ENCODE data around the gene CCDC85B.

CCDC85B gene

GRCh38 chr11:65858681-65859087, 31.8 kb upstream of the CCDC85B start:
- peak overlapping the region; percentile 98 for H3K4me3 ChIP-seq
- H3K27ac ChIP-seq: peak overlapping the region; percentile 92 to 100
- no peak for TF ChIP-seq CTCF (IDR thresholded peaks at IDR 0.05)
- no peak for DNase-seq (ENCODE audit: low spot score)

DNA sequence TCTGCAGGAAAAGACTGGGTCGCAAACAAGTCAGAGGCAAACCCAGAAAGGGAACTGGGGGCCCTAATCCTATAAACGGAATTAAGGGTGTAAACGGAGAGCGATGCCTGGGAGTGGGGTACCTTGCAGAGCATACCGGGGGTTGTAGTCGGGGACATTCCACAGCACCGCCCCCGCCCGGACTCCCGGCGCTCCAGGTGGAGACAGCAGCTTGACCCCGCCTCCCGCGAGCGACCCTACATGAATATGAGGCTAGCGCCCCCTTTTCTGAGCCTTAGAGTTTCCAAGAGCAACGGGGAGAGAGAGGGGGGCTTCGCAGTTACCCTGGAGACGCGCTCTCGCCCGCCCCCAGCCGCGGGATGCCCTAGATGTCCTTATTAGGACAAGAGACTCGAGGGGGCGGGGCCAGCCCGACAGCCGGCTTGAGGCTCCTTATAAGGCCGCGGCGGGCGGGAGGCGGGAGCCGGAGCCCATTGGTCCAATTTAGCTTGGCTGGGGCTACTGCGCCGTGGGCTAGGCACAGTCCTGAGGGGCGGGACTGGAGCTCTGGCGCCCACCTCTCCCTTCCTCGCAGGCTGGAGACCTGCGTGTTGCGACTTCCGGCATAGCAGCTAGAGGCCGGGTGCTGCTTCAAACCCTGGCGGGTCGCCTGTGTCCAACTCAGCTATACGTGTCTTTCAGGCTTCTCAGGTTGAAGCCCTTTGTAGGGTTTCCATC, 31.2 kb upstream of the CCDC85B start:
- H3K4me3 ChIP-seq: peak overlapping the region; percentile 98
- no peak for TF ChIP-seq CTCF (IDR thresholded peaks at IDR 0.05)
- H3K27ac ChIP-seq: peak overlapping the region; percentile 92 to 100
- peak; percentile 100 for DNase-seq (ENCODE audit: low spot score)

- H3K4me3 ChIP-seq: peak overlapping the region; percentile 98
- DNase-seq (ENCODE audit: low spot score): no peak
- H3K27ac ChIP-seq: peak overlapping the region; percentile 92 to 100
- TF ChIP-seq CTCF (IDR thresholded peaks at IDR 0.05): no peak
These were observed 30.6 kb upstream of the CCDC85B start for GRCh38 chr11:65859812-65860277.

DNA sequence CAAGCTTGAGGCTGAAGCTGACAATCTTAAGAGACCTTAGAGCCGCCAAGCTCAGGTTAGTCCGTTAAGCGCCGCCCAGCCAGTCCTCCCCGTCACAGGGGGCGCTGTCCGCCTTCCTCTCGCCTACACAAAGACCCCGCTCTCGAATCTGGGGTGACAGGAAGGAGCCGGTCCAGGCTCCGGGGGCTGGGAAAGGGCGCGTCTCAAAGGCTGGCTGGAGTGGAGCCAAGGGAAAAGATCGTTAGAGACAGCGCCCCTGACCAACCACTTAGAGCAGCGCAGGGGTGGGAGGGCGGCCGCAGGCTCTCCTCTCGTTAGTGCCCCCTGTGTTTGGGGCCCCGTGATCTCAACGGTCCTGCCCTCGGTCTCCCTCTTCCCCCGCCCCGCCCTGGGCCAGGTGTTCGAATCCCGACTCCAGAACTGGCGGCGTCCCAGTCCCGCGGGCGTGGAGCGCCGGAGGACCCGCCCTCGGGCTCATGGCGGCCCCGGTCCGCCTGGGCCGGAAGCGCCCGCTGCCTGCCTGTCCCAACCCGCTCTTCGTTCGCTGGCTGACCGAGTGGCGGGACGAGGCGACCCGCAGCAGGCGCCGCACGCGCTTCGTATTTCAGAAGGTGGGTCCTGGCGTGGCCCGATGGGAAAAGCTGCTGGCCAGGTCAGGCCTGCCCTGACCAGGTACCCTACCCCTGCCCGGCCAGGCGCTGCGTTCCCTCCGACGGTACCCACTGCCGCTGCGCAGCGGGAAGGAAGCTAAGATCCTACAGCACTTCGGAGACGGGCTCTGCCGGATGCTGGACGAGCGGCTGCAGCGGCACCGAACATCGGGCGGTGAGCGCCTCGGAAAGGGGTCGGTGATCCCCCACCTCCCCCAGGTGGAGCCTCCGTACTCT, 30.0 kb upstream of the CCDC85B start, which contains the start of gene MUS81:
TSS of gene MUS81 (plus strand) at position 156 of the 887 bp plus-strand sequence. CDS start at position 477, 321 bp downstream.
- DNase-seq (ENCODE audit: low spot score): peak; percentile 99
- H3K27ac ChIP-seq: peak within 1 kb of the TSS; percentile 92 to 100
- TF ChIP-seq CTCF (IDR thresholded peaks at IDR 0.05): peak; percentile 46
- H3K4me3 ChIP-seq: peak within 1 kb of the TSS; percentile 98

GRCh38 chr11:65861165-65861505, 29.3 kb upstream of the CCDC85B start:
- no peak for TF ChIP-seq CTCF (IDR thresholded peaks at IDR 0.05)
- H3K27ac ChIP-seq: peak overlapping the region; percentile 92 to 100
- peak; percentile 80 for DNase-seq (ENCODE audit: low spot score)
- peak overlapping the region; percentile 98 for H3K4me3 ChIP-seq

DNA sequence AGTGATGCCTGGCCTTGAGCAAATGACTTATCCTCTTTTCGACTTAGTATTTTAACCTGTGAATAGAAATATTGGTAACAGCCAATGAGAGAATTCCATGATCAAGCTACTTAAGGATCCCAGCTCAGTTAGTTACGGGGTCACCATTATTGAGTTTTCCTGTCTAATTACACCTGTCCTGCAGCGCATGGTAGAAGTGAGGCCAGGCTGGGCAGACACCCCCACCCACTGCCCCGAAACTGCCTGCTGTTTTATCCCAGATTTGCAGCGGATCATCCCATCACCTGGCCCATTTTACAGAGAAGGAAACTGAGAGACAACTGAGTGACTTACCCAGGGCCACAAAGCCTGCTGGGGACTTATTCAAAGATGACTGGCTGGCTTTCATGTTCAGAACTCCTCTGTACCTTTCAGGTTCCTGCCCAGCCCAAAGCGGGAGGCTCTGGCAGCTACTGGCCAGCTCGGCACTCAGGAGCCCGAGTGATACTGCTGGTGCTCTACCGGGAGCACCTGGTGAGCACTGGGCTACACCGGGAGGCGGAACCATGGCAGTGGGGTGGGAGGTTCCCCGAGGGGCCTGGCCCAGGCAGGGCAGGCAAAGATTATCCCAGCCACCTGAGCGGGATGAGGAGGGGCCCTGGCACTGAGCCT, 28.8 kb upstream of the CCDC85B start:
- Histone ChIP-seq H3K27ac (peak overlapping the region; percentile 92 to 100), H3K4me3 (peak overlapping the region; percentile 98)
- no peak for TF ChIP-seq CTCF (IDR thresholded peaks at IDR 0.05)
- DNase-seq (ENCODE audit: low spot score): no peak
